Right hindlimb (tissue), 1 donor: ENCODE results near the gene ZNF816.
"Not testable (repeated sequence)": the region's sequence is repeated elsewhere in the genome, so short reads cannot be mapped to it uniquely, and the experiment has no call there.

ENCODE experiments used
- DNase-seq: peaks from one replicate; pipeline ENCODE4 v3.0.0-alpha.2; 2018

ZNF816 gene

GRCh38 chr19:52923778-52924593 lies 38.7 kb downstream of the ZNF816 start:
- DNase-seq = no peak

GRCh38 chr19:52922841-52923777 lies 39.6 kb downstream of the ZNF816 start, which contains the start of gene ZNF888:
TSS of gene ZNF888 (minus strand) at chr19:52923428. CDS start at chr19:52917873, 5,555 bp downstream.
- peak; percentile 91 for DNase-seq

GRCh38 chr19:52917531-52917930 lies 45.1 kb downstream of the ZNF816 start:
- DNase-seq = no peak

- DNase-seq = no peak
Measured at GRCh38 chr19:52910648-52911047, 52.0 kb downstream of the ZNF816 start.

GRCh38 chr19:52904052-52904780 lies 58.5 kb downstream of the ZNF816 start:
- not testable (repeated sequence) for DNase-seq

GRCh38 chr19:52901842-52902241 lies 60.8 kb downstream of the ZNF816 start:
- no peak for DNase-seq
